SK-N-SH (cell line): ENCODE measurements around the gene PNLDC1. TPM values are rescaled to one million over a fixed set of nuclear protein-coding genes. Genes with fewer than 3 reads are reported as not detected.

Experiments used
- CTCF ChIA-PET: fragments of 300-600, 350-600 bp; formaldehyde crosslinking; extraction: SDS; loops from one replicate; lab custom pipeline; 2021; lab: Yijun Ruan, JAX
- POLR2A ChIA-PET: fragments of 350-600 bp; sonication (Branson Sonifier 250); formaldehyde crosslinking; extraction: SDS; loops from one replicate; lab custom pipeline; 2020; ENCODE audit warnings: antibody characterized with exemption, inconsistent platforms; lab: Yijun Ruan, JAX
- DNase-seq: peaks from one replicate; pipeline ENCODE4 v3.0.0; 2012
- H2AFZ ChIP-seq: fragments of 200-600 bp; sonication (generic); 2 replicates; pipeline ENCODE4 v1.8.1; 2016; ENCODE audit warnings: antibody characterized with exemption, mild to moderate bottlenecking, low read depth
- H3F3A ChIP-seq: fragments of 200-600 bp; sonication (generic); replicated peaks from 2 replicates; pipeline ENCODE3; 2016; ENCODE audit warnings: antibody characterized with exemption, mild to moderate bottlenecking; ENCODE audit not compliant: insufficient read depth
- H3K27ac ChIP-seq, 2 experiments: fragments of 200-500 bp in 1 of 2; fragments of 200-600 bp in 1 of 2; sonication (Bioruptor generic) in 1 of 2; sonication (generic), shearing (Covaris generic) in 1 of 2; 2 replicates each; pipeline versions ENCODE4 v1.5.1 to v1.6.1; 2014 to 2016; ENCODE audit warnings: low read depth in 2 of 2, inconsistent platforms in 1 of 2, low read length in 1 of 2, mild to moderate bottlenecking in 1 of 2, mixed read lengths in 1 of 2
- H3K27me3 ChIP-seq: fragments of 200-600 bp; sonication (generic), shearing (Covaris generic); 2 replicates; pipeline ENCODE4 v1.6.1; 2016; ENCODE audit warnings: mixed run types; ENCODE audit not compliant: insufficient read depth
- H3K36me3 ChIP-seq, 2 experiments: fragments of 200-500 bp in 1 of 2; fragments of 200-600 bp in 1 of 2; sonication (Bioruptor generic) in 1 of 2; sonication (generic) in 1 of 2; replicated peaks in 1 of 2; 2 replicates each; pipeline versions ENCODE3 to v1.5.1; 2014 to 2016; ENCODE audit warnings: low read length in 1 of 2, mild to moderate bottlenecking in 1 of 2; ENCODE audit not compliant: insufficient read depth in 2 of 2, control insufficient read depth in 1 of 2
- H3K4me1 ChIP-seq, 2 experiments: fragments of 200-500 bp in 1 of 2; fragments of 200-600 bp in 1 of 2; sonication (Bioruptor generic) in 1 of 2; sonication (generic), shearing (Covaris generic) in 1 of 2; 2 replicates each; pipeline versions ENCODE4 v1.5.1 to v1.6.1; 2014 to 2016; ENCODE audit warnings: low read depth in 1 of 2, low read length in 1 of 2, mixed run types in 1 of 2; ENCODE audit not compliant: insufficient read depth in 2 of 2, control insufficient read depth in 1 of 2
- H3K4me2 ChIP-seq: fragments of 200-600 bp; sonication (generic), shearing (Covaris generic); 2 replicates; pipeline ENCODE4 v1.6.1; 2017; ENCODE audit warnings: mixed run types
- H3K4me3 ChIP-seq, 2 experiments: fragments of 200-500 bp in 1 of 2; fragments of 200-600 bp in 1 of 2; sonication (Bioruptor generic) in 1 of 2; sonication (generic), shearing (Covaris generic) in 1 of 2; 2 replicates each; pipeline versions ENCODE4 v1.5.1 to v1.8.1; 2014 to 2016; ENCODE audit warnings: low read depth in 2 of 2, inconsistent platforms in 1 of 2, low read length in 1 of 2, mild to moderate bottlenecking in 1 of 2, mixed read lengths in 1 of 2, moderate library complexity in 1 of 2
- H3K79me2 ChIP-seq: fragments of 200-600 bp; sonication (generic); 2 replicates; pipeline ENCODE4 v1.8.1; 2017; ENCODE audit warnings: mild to moderate bottlenecking; ENCODE audit not compliant: insufficient read depth
- H3K9ac ChIP-seq: fragments of 200-600 bp; sonication (generic); 2 replicates; pipeline ENCODE4 v1.6.1; 2017; ENCODE audit warnings: mixed run types
- H3K9me2 ChIP-seq: fragments of 200-600 bp; sonication (generic); 2 replicates; pipeline ENCODE4 v1.6.1; 2017; ENCODE audit warnings: mixed run types
- H3K9me3 ChIP-seq: fragments of 200-600 bp; sonication (generic); 2 replicates; pipeline ENCODE4 v1.6.1; 2017; ENCODE audit warnings: mixed run types, mild to moderate bottlenecking, moderate library complexity
- H4K20me1 ChIP-seq: fragments of 200-600 bp; sonication (generic); 2 replicates; pipeline ENCODE4 v1.6.1; 2017; ENCODE audit warnings: mild to moderate bottlenecking, mixed run types; ENCODE audit not compliant: insufficient read depth
- RAD21 ChIP-seq: IDR thresholded peaks from 2 replicates; pipeline ENCODE4 v1.6.1; 2012; ENCODE audit warnings: mild to moderate bottlenecking, low read length
- SIN3A ChIP-seq: IDR thresholded peaks from 2 replicates; pipeline ENCODE4 v1.6.1; 2012; ENCODE audit warnings: low read depth, mild to moderate bottlenecking, low read length, moderate library complexity, borderline replicate concordance
- TEAD4 ChIP-seq: IDR thresholded peaks from 2 replicates; pipeline ENCODE4 v1.4.0; 2012; ENCODE audit warnings: mild to moderate bottlenecking, borderline replicate concordance; ENCODE audit not compliant: insufficient read depth
- USF1 ChIP-seq: IDR thresholded peaks from 2 replicates; pipeline ENCODE4 v1.4.0; 2012; ENCODE audit warnings: low read depth, borderline replicate concordance
- WGBS: methylation state at CpG from one replicate; pipeline ENCODE4 v1.1.6; 2017; ENCODE audit warnings: low lambda C conversion rate; 5-methylcytosine and 5-hydroxymethylcytosine counted together
- polyA plus RNA-seq, 3 experiments: library from polyadenylated mRNA; depleted of rRNA; stranded (reverse); fragments of >200 nt; gene quantifications; 2 replicates each; pipeline ENCODE4 v1.2.3, GENCODE V29; 2012
- TF ChIP-seq, protein P1 (sequence below): fragments of 150-350 bp; IDR thresholded peaks from 2 replicates; pipeline ENCODE4 v1.6.1; 2016; ENCODE audit warnings: mild to moderate bottlenecking, low read depth, low read length
- TF ChIP-seq, protein P2 (sequence below): IDR thresholded peaks from 2 replicates; pipeline ENCODE4 v1.4.0; 2012; ENCODE audit warnings: low read depth
- TF ChIP-seq, protein P3 (sequence below): IDR thresholded peaks from 2 replicates; pipeline ENCODE4 v1.4.0; 2012; ENCODE audit warnings: low read depth, borderline replicate concordance

The PNLDC1 gene
- polyA plus RNA-seq, 1 of the 3 experiments (the other 2 are of a cell fraction) = not detected

GRCh38 chr6:159817951-159818739, 18.1 kb downstream of the PNLDC1 start (continued):
- TF ChIP-seq, protein P1, sequence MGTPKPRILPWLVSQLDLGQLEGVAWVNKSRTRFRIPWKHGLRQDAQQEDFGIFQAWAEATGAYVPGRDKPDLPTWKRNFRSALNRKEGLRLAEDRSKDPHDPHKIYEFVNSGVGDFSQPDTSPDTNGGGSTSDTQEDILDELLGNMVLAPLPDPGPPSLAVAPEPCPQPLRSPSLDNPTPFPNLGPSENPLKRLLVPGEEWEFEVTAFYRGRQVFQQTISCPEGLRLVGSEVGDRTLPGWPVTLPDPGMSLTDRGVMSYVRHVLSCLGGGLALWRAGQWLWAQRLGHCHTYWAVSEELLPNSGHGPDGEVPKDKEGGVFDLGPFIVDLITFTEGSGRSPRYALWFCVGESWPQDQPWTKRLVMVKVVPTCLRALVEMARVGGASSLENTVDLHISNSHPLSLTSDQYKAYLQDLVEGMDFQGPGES = no peak
- TF ChIP-seq TEAD4 (no peak), RAD21 (no peak), USF1 (no peak), SIN3A (no peak)
- TF ChIP-seq, protein P2, sequence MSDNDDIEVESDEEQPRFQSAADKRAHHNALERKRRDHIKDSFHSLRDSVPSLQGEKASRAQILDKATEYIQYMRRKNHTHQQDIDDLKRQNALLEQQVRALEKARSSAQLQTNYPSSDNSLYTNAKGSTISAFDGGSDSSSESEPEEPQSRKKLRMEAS = no peak

DNA sequence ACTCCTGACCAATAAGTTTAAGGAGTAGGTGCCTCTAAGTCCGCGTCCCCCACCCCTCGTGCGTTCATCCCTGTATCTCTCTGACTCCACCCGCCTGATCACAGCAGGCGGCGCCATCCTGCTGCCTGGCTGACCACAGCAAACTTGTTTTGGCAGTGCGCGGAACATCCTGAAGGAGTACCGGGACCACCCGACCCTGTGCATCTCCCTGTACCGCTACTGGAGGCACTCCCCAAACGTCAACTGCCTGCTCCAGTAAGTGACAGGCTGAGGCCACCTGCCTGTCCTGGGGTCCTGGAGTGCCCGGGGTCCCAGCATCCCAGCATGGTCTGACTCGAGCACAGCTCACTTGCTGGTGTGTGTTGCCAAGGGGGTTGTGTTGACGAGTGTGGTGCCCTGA, 19.0 kb downstream of the PNLDC1 start:
- Histone ChIP-seq H3K4me3 (no peak overlapping the region), H2AFZ (no peak overlapping the region), H3K79me2 (no peaks in the 10 kb centered on the region), H3K9ac (no peak overlapping the region), H3F3A (no peaks in the 10 kb centered on the region), H4K20me1 (no peaks in the 10 kb centered on the region), H3K9me3 (no peaks in the 10 kb centered on the region), H3K4me1 (no peaks in the 10 kb centered on the region; a peak in 1 of 4 replicates), H3K9me2 (no peaks in the 10 kb centered on the region), H3K4me2 (no peak overlapping the region), H3K36me3 (no peaks in the 10 kb centered on the region), H3K27me3 (no peaks in the 10 kb centered on the region; the same call in 1 of the 2 replicates), H3K27ac (no peak overlapping the region)
- no peak for DNase-seq
- ChIA-PET POLR2A (no interaction called here), CTCF (no interaction called here)
- WGBS = 68% methylated on average over 16 of the region's 16 CpGs
- TF ChIP-seq TEAD4 = no peak
- no peak for TF ChIP-seq SIN3A
- TF ChIP-seq, protein P3, sequence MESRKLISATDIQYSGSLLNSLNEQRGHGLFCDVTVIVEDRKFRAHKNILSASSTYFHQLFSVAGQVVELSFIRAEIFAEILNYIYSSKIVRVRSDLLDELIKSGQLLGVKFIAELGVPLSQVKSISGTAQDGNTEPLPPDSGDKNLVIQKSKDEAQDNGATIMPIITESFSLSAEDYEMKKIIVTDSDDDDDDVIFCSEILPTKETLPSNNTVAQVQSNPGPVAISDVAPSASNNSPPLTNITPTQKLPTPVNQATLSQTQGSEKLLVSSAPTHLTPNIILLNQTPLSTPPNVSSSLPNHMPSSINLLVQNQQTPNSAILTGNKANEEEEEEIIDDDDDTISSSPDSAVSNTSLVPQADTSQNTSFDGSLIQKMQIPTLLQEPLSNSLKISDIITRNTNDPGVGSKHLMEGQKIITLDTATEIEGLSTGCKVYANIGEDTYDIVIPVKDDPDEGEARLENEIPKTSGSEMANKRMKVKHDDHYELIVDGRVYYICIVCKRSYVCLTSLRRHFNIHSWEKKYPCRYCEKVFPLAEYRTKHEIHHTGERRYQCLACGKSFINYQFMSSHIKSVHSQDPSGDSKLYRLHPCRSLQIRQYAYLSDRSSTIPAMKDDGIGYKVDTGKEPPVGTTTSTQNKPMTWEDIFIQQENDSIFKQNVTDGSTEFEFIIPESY = no peak
- TF ChIP-seq RAD21 = no peak
